Measurements from ENCODE around the gene PKIG. TPM values are rescaled to one million over a fixed set of nuclear protein-coding genes. Genes with fewer than 3 reads are reported as not detected.
A peak's percentile ranks its signal among the peaks of the same experiment; 100 is the strongest.

Gene PKIG
- total RNA-seq, 4 donors from 2014 or later = 17.2 to 40.8 (median 32.0) TPM

- no peak overlapping the region for H3K4me3 ChIP-seq
- H3K27me3 ChIP-seq = no peaks in the 10 kb centered on the region
- H3K36me3 ChIP-seq = peaks cover 2% of the 10 kb centered on the region
- H3K27ac ChIP-seq = peak overlapping the region; percentile 53
- H3K4me1 ChIP-seq = peaks cover 20% of the 10 kb centered on the region
- DNase-seq (ENCODE audit: low spot score in 2 of 2) = peak in 1 of 2 donors; percentile 73
- TF ChIP-seq POLR2A (IDR thresholded peaks at IDR 0.05) (no peak), POLR2AphosphoS5 (IDR thresholded peaks at IDR 0.05) (no peak), EP300 (IDR thresholded peaks at IDR 0.05) (no peak), CTCF (IDR thresholded peaks at IDR 0.05) (no peak)
- 41% methylated on average over 7 of the region's 9 CpGs for WGBS
- H3K9me3 ChIP-seq = no peaks in the 10 kb centered on the region
These were observed 26.7 kb downstream of the PKIG start for GRCh38 chr20:44609006-44609515.

- Histone ChIP-seq H3K4me1 (peaks cover 21% of the 10 kb centered on the region), H3K4me3 (no peak overlapping the region), H3K27ac (peak overlapping the region; percentile 53), H3K27me3 (no peaks in the 10 kb centered on the region), H3K36me3 (peaks cover 6% of the 10 kb centered on the region), H3K9me3 (no peaks in the 10 kb centered on the region)
- WGBS = 21% methylated on average over 25 of the region's 25 CpGs
- no peak for TF ChIP-seq EP300 (IDR thresholded peaks at IDR 0.05)
- TF ChIP-seq POLR2AphosphoS5 (IDR thresholded peaks at IDR 0.05) = peak in 2 of 3 donors; percentile 74 to 78
- peak; percentile 93 to 95 for TF ChIP-seq CTCF (IDR thresholded peaks at IDR 0.05)
- TF ChIP-seq POLR2A (IDR thresholded peaks at IDR 0.05) = no peak
- peak; percentile 93 to 94 for DNase-seq (ENCODE audit: low spot score in 2 of 2)
These were observed 27.3 kb downstream of the PKIG start for GRCh38 chr20:44609516-44610312.

DNA sequence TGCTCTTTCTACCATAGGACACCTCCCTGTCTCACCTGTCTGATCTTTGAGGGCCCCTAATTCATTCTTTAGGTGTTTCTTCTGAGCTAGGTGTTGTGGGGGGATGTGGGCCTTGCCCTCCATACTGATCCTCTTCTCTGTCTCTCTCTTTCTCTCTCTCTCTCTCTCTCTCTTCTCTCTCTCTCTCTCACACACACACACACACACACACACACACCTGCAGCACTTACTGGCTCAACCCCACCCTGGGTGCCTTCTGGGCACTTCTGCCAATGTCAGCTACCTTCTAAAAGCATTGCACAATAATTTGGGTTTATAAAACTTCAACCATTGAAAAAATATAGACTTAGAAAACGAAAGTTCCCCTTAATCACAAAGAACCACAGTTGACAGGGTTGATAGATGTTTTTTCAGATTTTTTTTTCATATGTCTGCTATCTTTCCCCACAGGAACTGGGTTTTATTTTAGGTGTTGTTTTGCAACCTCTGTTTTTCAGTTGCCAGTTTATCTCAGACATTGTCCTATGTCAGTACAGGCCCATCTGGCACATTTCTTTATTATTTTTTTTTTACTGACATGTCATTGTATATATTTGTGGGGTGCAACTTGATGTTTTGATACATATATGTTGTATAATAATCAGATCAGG lies 28.1 kb downstream of the PKIG start:
- Histone ChIP-seq H3K4me1 (peaks cover 28% of the 10 kb centered on the region), H3K36me3 (peaks cover 7% of the 10 kb centered on the region), H3K27me3 (no peaks in the 10 kb centered on the region), H3K4me3 (no peak overlapping the region), H3K9me3 (no peaks in the 10 kb centered on the region), H3K27ac (peak overlapping the region; percentile 53)
- TF ChIP-seq POLR2AphosphoS5 (IDR thresholded peaks at IDR 0.05) (no peak), CTCF (IDR thresholded peaks at IDR 0.05) (no peak), EP300 (IDR thresholded peaks at IDR 0.05) (no peak), POLR2A (IDR thresholded peaks at IDR 0.05) (no peak)
- 5% methylated on average over 1 of the region's 1 CpG for WGBS
- DNase-seq (ENCODE audit: low spot score in 2 of 2) = peak in 1 of 2 donors; percentile 15

DNA sequence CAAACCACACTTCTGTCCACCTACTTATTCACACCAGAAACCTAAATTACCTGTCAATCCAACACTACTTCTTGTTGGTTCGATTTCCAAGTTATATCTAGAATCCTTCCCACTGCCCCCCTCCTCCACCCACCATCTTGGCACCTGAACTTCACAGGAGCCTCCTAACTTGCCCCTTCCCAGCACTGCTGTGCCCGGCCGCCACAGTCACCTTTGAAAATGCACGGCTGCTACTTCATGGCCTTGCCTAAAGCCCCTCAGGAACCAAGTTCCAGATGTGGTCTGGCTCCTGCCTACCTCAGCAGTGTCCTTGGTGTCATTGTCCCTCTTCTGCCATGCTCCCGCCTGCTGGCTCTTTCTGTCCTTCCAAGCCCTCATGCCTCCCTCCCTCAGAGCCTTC lies 31.2 kb downstream of the PKIG start:
- peaks cover 52% of the 10 kb centered on the region for H3K4me1 ChIP-seq
- 93% methylated on average over 5 of the region's 5 CpGs for WGBS
- H3K27ac ChIP-seq = no peak overlapping the region
- H3K4me3 ChIP-seq = no peak overlapping the region
- DNase-seq (ENCODE audit: low spot score in 2 of 2) = peak in 1 of 2 donors; percentile 37
- no peak for TF ChIP-seq EP300 (IDR thresholded peaks at IDR 0.05)
- no peak for TF ChIP-seq POLR2AphosphoS5 (IDR thresholded peaks at IDR 0.05)
- TF ChIP-seq POLR2A (IDR thresholded peaks at IDR 0.05) = no peak
- no peak for TF ChIP-seq CTCF (IDR thresholded peaks at IDR 0.05)
- peaks cover 21% of the 10 kb centered on the region for H3K36me3 ChIP-seq
- H3K27me3 ChIP-seq = no peaks in the 10 kb centered on the region
- no peaks in the 10 kb centered on the region for H3K9me3 ChIP-seq

- peaks cover 31% of the 10 kb centered on the region for H3K36me3 ChIP-seq
- H3K27ac ChIP-seq = no peak overlapping the region
- no peak for TF ChIP-seq POLR2A (IDR thresholded peaks at IDR 0.05)
- TF ChIP-seq POLR2AphosphoS5 (IDR thresholded peaks at IDR 0.05) = no peak
- no peak for TF ChIP-seq CTCF (IDR thresholded peaks at IDR 0.05)
- H3K9me3 ChIP-seq = no peaks in the 10 kb centered on the region
- H3K4me1 ChIP-seq = peaks cover 47% of the 10 kb centered on the region
- H3K27me3 ChIP-seq = no peaks in the 10 kb centered on the region
- 68% methylated on average over 14 of the region's 14 CpGs for WGBS
- no peak for DNase-seq (ENCODE audit: low spot score in 2 of 2)
- H3K4me3 ChIP-seq = no peak overlapping the region
These were observed 32.1 kb downstream of the PKIG start for GRCh38 chr20:44614525-44614924.

Data from suprapubic skin (tissue), 4 donors.